HepG2 (cell line): ENCODE measurements around the gene COL18A1.

ENCODE experiments used
- BRCA1 ChIP-seq: sonication (generic); formaldehyde crosslinking; IDR thresholded peaks from 2 replicates; pipeline ENCODE4 v1.4.0; 2020; ENCODE audit warnings: missing genetic modification reagents
- ELF4 ChIP-seq: sonication (generic); formaldehyde crosslinking; IDR thresholded peaks from 2 replicates; pipeline ENCODE4 v1.5.0; 2020; ENCODE audit warnings: missing genetic modification reagents, mild to moderate bottlenecking, moderate library complexity, borderline replicate concordance
- FOXA3 ChIP-seq: IDR thresholded peaks from 2 replicates; pipeline ENCODE4 v1.6.1; 2016; ENCODE audit warnings: missing genetic modification reagents, missing compliant biosample characterization
- HDAC1 ChIP-seq: sonication (generic); formaldehyde crosslinking; IDR thresholded peaks from 2 replicates; pipeline ENCODE4 v1.5.1; 2020; ENCODE audit warnings: mild to moderate bottlenecking, missing genetic modification reagents
- HNRNPH1 ChIP-seq: fragments of 200-400 bp; formaldehyde crosslinking; optimal IDR thresholded peaks from 2 replicates; pipeline ENCODE3; 2017; ENCODE audit warnings: mild to moderate bottlenecking, low read depth, low read length
- MAX ChIP-seq: IDR thresholded peaks from 2 replicates; pipeline ENCODE4 v1.6.1; 2012; ENCODE audit warnings: inconsistent platforms
- MLX ChIP-seq: IDR thresholded peaks from 2 replicates; pipeline ENCODE4 v1.6.1; 2016
- NFE2L1 ChIP-seq: sonication (generic); formaldehyde crosslinking; IDR thresholded peaks from 2 replicates; pipeline ENCODE4 v1.4.0; 2020; ENCODE audit warnings: missing genetic modification reagents, mild to moderate bottlenecking, borderline replicate concordance
- PPARG ChIP-seq: conservative IDR thresholded peaks from 2 replicates; pipeline ENCODE4 v1.6.1; 2016; ENCODE audit warnings: missing biosample characterization, missing genetic modification reagents
- SMC3 ChIP-seq: IDR thresholded peaks from 2 replicates; pipeline ENCODE4 v1.6.1; 2011; ENCODE audit warnings: low read length, improper control_type of control experiment
- ZBTB4 ChIP-seq: sonication (generic); formaldehyde crosslinking; IDR thresholded peaks from 2 replicates; pipeline ENCODE4 v1.4.0; 2020; ENCODE audit warnings: missing genetic modification reagents, mild to moderate bottlenecking, borderline replicate concordance
- ZNF274 ChIP-seq: sonication (generic); formaldehyde crosslinking; IDR thresholded peaks from 2 replicates; pipeline ENCODE4 v1.5.1; 2020; ENCODE audit warnings: mild to moderate bottlenecking, missing genetic modification reagents
- ZSCAN5A ChIP-seq: sonication (generic); formaldehyde crosslinking; IDR thresholded peaks from 2 replicates; pipeline ENCODE4 v1.8.0; 2022; ENCODE audit warnings: mild to moderate bottlenecking, missing genetic modification reagents, borderline replicate concordance
- TF ChIP-seq, protein P1 (sequence below), 2 experiments: fragments of 450-650 bp in 1 of 2; sonication (generic) in 1 of 2; formaldehyde crosslinking in 1 of 2; IDR thresholded peaks; 2 replicates each; pipeline versions ENCODE4 v1.6.1 to v1.8.0; 2016 to 2022; ENCODE audit warnings: antibody characterized with exemption in 1 of 2, mild to moderate bottlenecking in 1 of 2, missing genetic modification reagents in 1 of 2

- TF ChIP-seq MAX (no peak), MLX (CRISPR knock-in tag) (no peak), ELF4 (CRISPR knock-in tag) (no peak), HDAC1 (CRISPR knock-in tag) (no peak), PPARG (CRISPR knock-in tag) (no peak), ZSCAN5A (CRISPR knock-in tag) (no peak), FOXA3 (CRISPR knock-in tag) (no peak), SMC3 (no peak), NFE2L1 (CRISPR knock-in tag) (no peak), BRCA1 (CRISPR knock-in tag) (no peak), ZNF274 (CRISPR knock-in tag) (no peak), HNRNPH1 (no peak), ZBTB4 (CRISPR knock-in tag) (no peak)
- TF ChIP-seq, protein P1, sequence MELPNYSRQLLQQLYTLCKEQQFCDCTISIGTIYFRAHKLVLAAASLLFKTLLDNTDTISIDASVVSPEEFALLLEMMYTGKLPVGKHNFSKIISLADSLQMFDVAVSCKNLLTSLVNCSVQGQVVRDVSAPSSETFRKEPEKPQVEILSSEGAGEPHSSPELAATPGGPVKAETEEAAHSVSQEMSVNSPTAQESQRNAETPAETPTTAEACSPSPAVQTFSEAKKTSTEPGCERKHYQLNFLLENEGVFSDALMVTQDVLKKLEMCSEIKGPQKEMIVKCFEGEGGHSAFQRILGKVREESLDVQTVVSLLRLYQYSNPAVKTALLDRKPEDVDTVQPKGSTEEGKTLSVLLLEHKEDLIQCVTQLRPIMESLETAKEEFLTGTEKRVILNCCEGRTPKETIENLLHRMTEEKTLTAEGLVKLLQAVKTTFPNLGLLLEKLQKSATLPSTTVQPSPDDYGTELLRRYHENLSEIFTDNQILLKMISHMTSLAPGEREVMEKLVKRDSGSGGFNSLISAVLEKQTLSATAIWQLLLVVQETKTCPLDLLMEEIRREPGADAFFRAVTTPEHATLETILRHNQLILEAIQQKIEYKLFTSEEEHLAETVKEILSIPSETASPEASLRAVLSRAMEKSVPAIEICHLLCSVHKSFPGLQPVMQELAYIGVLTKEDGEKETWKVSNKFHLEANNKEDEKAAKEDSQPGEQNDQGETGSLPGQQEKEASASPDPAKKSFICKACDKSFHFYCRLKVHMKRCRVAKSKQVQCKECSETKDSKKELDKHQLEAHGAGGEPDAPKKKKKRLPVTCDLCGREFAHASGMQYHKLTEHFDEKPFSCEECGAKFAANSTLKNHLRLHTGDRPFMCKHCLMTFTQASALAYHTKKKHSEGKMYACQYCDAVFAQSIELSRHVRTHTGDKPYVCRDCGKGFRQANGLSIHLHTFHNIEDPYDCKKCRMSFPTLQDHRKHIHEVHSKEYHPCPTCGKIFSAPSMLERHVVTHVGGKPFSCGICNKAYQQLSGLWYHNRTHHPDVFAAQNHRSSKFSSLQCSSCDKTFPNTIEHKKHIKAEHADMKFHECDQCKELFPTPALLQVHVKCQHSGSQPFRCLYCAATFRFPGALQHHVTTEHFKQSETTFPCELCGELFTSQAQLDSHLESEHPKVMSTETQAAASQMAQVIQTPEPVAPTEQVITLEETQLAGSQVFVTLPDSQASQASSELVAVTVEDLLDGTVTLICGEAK (IDR thresholded peaks at IDR 0.05), result no peak
- TF ChIP-seq, protein P1 (CRISPR knock-in tag; IDR thresholded peaks at IDR 0.05), result no peak
These were observed 80.9 kb downstream of the COL18A1 start for GRCh38 chr21:45485686-45486442.
